Measurements from ENCODE around the gene CUTA.

Gene CUTA, protein sequence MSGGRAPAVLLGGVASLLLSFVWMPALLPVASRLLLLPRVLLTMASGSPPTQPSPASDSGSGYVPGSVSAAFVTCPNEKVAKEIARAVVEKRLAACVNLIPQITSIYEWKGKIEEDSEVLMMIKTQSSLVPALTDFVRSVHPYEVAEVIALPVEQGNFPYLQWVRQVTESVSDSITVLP

DNA sequence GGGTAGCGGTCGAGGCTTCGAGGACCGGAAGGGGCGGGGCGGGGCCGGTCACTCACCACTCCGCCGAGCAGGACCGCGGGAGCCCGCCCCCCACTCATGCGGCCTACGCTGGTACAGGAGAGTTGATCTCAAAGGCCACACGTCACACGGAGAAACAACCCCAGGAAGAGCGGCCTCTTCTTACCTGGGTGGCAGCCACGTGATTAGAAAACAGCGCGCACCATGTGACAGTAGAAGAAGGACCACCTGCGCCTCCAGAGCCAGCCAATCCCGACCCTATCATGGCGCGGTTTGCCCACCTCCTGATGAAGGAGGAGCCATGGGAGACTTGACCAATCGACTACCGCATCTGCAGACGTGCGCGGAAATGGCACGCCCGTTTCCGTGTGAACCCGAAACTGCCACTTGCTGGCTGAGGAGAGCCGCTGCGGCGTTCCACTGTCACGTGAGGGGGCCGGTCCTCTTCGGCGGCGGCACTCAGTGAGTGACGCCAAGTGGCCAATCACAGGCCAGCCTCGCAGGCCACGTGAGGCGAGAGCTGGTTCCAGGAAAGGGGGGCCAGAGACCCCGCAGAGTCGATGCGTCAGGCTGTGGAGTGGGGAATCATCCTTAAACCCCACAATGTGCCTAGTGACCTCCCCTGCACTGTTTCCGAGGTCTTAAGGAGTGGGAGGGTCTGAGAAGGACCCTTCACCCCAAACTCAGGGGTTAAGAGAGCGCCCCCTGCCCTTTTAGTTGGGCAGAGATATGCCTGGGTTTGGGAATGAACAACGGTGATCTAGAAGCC lies at the start of gene CUTA:
Gene CUTA, minus strand, starts transcription at position 205 of the 787 bp plus-strand sequence. Its CDS starts 107 bp downstream, at position 98.
- peak; percentile 92 for DNase-seq (ENCODE audit: low spot score)

DNA sequence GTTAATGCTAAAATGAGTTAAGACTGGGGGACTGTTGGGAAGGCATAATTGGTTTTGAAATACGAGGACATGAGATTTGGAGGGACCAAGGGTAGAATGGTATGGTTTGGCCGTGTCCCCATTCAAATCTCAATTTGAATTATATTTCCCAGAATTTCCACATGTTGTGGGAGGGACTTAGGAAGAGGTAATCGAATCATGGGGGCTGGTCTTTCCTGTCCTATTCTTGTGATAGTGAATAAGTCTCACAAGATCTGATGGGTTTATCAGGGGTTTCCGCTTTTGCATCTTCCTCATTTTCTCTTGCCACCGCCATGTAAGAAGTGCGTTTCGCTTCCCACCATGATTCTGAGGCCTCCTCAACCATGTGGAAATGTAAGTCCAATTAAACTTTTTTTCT lies 49.2 kb upstream of the CUTA start:
- DNase-seq (ENCODE audit: low spot score) = no peak

DNA sequence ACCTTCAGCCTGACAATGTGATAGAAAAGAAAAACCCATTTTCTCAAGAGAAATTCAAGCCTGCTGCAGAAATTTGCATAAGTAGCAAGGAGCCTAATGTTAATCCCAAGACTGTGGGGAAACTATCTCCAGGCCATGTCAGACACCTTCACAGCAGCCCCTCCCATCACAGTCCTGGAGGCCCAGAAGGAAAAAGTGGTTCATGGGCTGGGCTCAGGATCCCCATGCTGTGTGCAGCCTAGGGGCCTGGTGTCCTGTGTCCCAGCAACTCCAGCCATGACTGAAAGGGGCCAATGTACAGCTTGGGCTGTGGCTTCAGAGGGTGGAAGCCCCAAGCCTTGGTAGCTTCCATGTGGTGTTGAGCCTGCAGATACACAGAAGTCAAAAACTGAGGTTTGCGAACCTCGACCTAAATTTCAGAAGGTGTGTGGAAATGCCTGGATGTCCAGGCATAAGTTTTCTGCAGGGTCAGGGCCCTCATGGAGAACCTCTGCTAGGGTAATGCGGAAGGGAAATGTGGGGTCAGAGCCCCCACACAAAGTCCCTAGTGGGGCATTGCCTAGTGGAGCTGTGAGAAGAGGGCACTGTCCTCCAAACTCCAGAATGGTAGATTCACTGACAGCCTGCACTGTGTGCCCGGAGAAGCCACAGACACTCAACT lies 48.3 kb upstream of the CUTA start:
- DNase-seq (ENCODE audit: low spot score) = no peak

DNA sequence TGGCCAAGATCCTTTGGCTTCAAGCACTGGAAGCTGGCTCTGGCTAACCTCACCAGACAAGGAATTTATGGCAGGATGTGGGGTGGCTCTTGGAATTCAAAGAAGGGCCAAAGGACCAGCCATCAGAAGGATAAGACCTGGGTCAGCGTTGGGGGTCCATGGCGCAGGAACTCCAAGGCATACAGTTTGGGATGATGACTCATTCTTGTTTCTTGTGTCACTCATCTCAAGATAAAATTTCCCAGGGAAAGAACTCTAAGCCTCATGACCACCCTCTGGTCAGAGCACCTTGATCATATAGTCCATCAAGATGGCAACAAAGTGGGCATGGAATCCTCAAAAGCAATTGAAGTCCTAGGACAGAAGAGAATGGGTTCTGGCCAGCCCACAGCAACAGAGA lies 41.3 kb upstream of the CUTA start:
- DNase-seq (ENCODE audit: low spot score) = no peak

DNA sequence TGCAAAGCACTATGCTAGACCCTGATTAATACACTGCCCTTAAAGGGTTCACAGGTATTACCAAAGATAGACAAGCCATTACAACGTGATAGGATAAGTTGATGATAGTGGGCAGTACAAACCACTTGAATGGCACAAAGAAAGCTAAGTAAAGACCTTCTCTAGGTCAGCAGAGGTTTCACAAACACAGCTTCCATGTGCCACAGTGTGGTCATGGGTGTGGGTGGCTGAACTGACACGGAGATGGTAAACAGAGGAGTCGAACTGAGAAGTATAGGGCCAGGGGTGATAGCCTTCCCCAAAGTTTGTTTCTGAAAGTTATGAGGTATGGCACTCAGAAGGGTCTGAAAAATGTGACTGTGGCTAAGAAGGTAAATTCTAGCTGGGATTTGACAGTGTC lies 40.8 kb upstream of the CUTA start:
- no peak for DNase-seq (ENCODE audit: low spot score)

DNA sequence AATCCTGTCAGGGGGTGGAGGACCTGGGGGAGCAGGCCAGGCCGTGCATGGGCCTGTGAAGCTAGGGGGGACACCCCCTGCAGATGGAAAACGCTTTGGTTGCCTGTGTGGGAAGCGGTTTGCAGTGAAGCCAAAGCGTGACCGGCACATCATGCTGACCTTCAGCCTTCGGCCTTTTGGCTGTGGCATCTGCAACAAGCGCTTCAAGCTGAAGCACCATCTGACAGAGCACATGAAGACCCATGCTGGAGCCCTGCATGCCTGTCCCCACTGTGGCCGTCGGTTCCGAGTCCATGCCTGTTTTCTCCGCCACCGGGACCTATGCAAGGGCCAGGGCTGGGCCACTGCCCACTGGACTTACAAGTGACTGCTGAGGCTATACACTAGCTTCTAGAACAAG lies 38.2 kb upstream of the CUTA start:
- no peak for DNase-seq (ENCODE audit: low spot score)

DNA sequence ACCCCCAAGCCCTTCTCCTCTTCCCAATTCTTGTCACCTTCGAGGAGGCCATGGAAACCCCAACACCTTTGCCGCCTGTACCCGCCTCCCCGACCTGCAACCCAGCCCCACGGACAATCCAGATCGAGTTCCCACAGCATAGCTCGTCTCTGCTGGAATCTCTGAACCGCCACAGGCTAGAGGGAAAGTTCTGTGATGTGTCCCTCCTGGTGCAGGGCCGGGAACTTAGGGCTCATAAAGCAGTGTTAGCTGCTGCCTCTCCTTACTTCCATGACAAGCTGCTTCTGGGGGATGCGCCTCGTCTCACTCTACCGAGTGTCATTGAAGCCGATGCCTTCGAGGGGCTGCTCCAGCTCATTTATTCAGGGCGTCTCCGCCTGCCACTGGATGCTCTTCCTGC lies 37.1 kb upstream of the CUTA start:
- no peak for DNase-seq (ENCODE audit: low spot score)

DNA sequence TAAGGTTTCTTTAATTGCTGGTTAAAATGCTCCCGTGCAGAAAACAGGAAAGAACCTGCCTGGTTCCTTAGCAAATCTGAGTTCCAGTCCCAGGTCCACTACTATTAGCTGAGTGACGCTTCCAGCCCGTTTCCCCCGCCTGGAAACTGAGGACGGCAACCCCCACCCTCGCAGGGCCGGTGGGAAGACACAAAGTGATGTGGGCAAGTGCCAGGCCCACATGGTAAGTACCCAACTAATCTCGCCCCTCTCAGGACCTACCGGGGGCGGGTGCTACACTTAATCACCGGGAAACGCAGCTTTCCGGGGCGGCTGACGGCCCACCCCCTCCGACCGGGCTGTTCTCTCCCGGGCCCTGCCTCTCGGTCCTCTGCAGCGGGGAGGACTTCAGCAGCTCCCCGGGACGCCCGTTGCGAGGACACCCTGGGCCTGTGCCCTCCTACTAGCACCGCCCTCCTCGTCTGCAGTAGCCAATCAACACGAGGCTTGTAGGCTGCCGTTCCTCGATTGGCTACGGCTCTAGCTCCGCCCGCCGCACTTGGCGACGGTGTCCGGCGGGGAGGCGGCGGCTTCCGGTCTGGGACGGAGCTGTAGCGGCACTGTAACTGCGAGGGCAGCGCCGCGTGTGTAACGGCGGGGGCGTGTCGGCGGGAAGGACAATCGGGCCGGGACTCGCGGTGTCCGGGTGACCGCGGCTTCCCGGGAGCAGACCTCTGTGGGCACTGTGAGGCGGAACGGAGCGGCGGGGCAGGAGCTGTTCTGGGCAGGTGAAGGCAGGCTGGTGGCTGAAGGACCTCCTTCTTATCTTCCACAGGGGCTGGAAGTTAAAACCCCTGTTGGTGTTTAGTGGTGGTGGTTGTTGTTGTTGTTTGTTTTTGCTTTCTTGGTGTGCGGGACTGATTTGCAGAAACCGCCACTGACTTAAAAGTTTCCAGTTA lies 36.4 kb upstream of the CUTA start, which contains the start of gene ZBTB9:
Gene ZBTB9, plus strand, starts transcription at position 568 of the 938 bp plus-strand sequence. CDS start 525 bp downstream, outside the sequence.
- DNase-seq (ENCODE audit: low spot score) = peak; percentile 99

DNA sequence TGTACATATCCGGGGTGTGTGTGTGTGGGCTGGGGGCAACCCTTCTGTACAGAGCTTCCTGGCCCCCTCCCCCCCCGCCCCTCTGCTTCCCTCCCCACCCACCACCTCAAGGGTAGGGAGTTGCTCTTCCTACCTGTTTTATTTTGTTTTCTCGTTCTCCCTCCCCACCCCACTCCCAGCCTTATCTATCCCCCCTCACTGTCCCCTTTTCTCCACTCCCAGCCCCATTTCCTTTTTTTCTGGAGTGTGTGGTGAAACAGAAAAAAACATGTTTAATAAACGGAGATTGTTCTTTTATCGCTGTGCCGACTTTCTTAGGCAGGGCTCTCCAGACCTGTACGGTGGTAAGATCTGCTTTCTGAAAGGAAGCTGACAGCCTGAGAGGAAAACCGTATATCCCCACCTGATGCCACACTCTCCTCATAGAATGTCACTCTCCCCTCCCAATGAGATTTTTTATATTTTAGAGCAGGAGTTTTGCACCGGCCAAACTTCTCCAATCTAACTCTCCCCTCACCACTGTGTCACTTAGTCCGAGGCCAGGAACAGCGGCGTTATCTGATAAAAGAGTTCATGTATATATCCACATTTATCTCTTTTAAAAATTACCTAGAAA lies 35.6 kb upstream of the CUTA start:
- DNase-seq (ENCODE audit: low spot score) = no peak

DNA sequence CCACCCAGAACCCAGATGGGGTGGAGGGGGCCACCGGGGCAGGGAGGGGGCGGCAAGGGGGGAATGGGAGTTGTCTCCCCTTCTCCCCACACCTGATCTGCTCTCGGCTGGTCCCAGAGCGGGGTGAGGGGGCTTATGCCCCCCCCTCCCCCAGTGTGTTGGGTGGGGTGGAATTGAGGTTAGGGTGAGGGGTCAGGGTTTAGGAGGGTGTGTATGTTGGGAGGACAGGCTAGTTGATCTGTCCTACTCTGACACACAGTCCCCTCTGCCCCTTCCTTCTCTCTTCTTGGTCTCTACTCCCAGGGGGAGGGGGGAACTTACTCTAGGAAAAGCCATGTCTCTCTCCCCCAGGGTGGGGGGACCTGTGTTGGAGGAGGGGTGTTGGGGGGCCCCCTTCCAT lies 34.6 kb upstream of the CUTA start:
- DNase-seq (ENCODE audit: low spot score) = no peak

DNA sequence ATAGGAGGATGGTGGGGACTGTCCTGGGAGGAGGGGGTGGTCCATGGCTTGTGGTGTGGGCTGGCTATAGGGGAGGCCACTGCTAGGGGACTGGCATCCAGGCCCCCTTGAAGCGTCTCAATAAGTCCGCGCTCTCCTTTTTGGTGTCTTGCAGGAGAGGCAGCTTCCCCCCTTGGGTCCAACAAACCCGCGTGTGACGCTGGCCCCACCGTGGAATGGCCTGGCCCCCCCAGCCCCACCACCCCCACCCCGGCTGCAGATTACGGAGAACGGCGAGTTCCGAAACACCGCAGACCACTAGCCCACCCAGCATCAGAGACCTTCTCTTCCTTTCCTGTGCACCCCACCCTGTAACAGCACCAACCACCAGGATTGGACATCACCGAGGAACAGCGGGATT lies 33.7 kb upstream of the CUTA start:
- no peak for DNase-seq (ENCODE audit: low spot score)

DNA sequence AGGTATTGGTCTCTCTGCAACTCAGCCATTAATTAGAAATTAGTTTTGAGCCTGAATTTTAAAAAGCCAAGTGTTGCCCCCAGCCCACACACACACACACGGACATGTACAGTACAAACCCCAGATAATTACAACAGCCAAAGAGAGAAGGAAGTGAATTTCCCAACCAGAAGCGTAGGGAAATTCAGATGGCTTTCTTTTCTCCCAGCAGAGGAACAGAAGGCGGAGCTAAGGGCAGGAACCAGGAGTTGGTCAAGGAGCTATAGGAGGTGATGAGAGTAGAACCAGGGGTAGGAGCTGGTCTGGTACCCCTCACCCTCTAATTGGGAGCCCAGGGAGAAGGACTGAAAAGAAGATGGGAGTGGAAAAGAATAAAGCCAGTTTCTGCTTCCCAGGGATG lies 32.5 kb upstream of the CUTA start:
- DNase-seq (ENCODE audit: low spot score) = no peak

DNA sequence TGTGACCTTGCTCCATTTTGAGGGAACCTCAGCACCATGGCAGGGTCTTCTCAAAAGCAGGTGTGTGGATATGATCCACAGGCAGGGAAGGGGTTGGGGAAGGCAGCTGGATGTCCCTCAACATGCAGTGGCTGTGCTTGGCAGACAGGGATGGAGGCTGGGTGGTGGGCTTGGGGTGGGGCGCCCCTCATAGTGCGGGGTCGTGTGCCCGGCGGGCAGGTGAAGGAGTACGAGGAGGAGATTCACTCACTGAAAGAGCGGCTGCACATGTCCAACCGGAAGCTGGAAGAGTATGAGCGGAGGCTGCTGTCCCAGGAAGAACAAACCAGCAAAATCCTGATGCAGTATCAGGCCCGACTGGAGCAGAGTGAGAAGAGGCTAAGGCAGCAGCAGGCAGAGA lies 28.4 kb upstream of the CUTA start:
- no peak for DNase-seq (ENCODE audit: low spot score)

DNA sequence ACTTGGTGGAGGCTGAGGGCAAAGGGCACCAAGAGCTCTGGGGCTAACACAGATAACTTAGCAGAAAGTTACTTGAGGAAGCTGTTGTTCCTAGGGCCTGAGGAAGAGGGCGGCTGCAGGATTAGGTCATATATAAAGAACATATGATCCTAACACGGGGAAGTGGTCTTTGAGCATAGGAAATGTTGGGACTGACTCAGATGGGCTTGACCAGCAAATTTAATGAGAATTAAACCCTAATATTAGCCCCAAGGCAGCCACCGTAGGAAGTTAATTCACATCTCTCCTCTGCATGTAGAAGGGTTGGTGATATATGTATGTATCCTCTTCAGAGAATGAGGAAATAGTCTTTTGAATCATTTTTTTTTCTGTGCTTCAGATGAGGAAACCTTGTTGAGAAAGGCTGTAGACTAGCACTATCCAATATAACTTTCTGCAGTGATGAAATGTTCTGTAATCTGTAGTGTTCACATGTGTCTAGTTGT lies 27.3 kb upstream of the CUTA start:
- no peak for DNase-seq (ENCODE audit: low spot score)

DNA sequence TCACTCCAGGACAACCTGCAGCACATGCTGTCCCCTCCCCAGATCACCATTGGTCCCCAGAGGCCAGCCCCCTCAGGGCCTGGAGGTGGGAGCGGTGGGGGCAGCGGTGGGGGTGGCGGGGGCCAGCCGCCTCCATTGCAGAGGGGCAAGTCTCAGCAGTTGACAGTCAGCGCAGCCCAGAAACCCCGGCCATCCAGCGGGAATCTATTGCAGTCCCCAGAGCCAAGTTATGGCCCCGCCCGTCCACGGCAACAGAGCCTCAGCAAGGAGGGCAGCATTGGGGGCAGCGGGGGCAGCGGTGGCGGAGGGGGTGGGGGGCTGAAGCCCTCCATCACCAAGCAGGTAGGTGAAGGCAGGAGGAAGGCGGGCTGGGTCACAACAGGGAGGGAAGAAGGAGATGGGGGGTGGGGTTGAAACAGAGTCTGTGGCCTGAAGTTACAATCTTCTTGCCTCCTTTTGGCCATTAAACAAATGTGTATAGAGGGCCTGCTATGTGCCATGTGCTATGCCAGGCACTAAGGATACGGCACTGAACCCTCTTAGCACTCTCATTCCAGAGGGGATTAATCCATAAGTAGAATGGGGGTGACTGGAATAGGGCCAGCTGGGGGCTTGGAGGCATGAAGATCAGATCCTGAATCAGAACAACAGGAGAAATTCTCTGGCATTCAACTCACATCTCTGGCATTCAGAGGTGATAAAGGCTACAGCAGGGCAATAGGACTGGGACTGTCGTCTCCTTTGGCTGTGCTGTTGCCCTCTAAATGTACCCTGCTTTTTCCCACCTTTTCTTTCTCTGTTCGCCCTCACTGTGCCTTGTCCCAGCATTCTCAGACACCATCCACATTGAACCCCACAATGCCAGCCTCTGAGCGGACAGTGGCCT lies 26.0 kb upstream of the CUTA start:
- DNase-seq (ENCODE audit: low spot score) = no peak

DNA sequence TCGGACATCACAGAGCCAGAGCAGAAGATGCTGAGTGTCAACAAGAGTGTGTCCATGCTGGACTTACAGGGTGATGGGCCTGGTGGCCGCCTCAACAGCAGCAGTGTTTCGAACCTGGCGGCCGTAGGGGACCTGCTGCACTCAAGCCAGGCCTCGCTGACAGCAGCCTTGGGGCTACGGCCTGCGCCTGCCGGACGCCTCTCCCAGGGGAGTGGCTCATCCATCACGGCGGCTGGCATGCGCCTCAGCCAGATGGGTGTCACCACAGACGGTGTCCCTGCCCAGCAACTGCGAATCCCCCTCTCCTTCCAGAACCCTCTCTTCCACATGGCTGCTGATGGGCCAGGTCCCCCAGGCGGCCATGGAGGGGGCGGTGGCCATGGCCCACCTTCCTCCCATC lies 25.1 kb upstream of the CUTA start:
- DNase-seq (ENCODE audit: low spot score) = no peak

DNA sequence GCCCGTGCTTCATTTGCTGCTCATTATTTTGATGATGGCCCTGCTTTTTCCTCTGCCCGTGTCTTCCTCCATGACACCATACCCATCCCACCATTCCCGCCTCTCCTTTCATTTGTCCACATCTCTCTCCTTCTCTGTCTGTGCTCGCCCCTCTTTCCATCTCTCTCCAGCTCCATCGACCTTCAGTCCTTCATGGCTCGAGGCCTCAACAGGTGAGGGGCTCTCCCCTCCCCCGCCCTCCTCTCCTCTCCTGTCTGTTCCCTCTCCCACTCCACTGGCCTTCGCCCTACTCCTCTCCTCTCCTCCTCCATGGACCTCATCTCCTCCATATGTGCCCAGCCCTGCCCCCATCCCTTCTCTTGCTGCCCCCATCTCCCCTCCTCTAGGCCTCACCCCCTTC lies 24.4 kb upstream of the CUTA start:
- DNase-seq (ENCODE audit: low spot score) = no peak

DNA sequence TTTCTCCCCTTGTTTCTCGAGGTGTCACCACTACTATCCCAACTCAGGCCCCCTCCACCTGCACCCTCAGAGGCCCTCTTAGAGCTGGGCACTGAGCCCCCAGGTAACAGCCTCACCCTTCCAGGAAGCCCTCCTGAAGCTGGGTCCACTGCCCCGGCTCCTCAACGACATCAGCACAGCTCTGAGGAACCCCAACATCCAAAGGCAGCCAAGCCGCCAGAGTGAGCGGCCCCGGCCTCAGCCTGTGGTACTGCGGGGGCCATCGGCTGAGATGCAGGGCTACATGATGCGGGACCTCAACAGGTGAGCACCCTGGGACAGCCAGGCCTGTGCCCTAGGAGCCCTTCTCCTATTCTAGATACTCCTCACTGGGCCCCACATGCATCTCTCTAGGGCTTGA lies 23.6 kb upstream of the CUTA start:
- DNase-seq (ENCODE audit: low spot score) = no peak

DNA sequence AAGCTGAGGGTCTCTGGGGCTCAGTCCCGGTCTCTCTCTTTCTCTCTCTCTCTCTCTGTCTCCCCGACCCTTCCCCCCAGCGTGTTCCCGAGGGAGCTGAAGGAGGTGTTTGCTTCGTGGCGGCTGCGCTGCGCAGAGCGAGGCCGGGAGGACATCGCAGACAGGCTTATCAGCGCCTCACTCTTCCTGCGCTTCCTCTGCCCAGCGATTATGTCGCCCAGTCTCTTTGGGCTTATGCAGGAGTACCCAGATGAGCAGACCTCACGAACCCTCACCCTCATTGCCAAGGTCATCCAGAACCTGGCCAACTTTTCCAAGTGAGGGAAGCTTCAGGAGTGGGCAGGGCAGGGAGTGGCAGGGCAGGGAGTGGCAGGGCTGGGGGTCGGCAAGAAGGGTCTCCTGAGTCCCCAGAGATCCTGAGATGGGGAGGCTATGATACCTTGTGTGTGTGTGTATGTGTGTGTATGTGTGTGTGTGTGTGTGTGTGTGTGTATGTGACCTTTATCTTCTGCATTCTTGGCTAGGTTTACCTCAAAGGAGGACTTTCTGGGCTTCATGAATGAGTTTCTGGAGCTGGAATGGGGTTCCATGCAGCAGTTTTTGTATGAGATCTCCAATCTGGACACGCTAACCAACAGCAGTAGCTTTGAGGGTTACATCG lies 22.9 kb upstream of the CUTA start:
- DNase-seq (ENCODE audit: low spot score) = no peak

Measured in HuH-7 (cell line).